GM19025 (cell line): ENCODE results near the gene FAM47E.
"Not testable (repeated sequence)": the region's sequence is repeated elsewhere in the genome, so short reads cannot be mapped to it uniquely, and the experiment has no call there.

Experiments
- ATAC-seq: cut with Tn5 transposase; IDR thresholded peaks from one replicate; pipeline ENCODE4 v1.9.1; 2021; ENCODE audit warnings: mild to moderate bottlenecking, low read depth, moderate library complexity; ENCODE audit not compliant: unreplicated experiment

The FAM47E gene

GRCh38 chr4:76219299-76220055, 32.0 kb upstream of the FAM47E start:
- no peak for ATAC-seq

DNA sequence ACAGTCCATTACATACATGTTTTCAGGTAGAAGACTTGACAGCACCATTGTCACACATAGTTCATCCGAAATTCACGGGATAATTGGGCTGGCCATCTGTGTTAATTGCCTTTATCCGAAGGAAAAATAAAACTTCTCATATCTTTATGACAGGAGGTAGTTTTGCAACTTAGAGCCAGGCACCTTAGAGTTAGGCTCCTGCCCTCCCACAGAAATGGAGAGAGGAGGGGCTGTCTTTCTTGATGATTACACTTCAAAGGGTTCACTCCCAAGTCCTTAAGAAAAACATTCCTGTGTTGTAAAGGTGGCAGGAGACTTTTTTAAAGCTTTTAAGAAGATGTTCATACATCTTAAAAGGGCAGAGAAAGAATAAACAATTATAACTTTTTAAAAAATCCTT, 27.4 kb upstream of the FAM47E start:
- no peak for ATAC-seq

DNA sequence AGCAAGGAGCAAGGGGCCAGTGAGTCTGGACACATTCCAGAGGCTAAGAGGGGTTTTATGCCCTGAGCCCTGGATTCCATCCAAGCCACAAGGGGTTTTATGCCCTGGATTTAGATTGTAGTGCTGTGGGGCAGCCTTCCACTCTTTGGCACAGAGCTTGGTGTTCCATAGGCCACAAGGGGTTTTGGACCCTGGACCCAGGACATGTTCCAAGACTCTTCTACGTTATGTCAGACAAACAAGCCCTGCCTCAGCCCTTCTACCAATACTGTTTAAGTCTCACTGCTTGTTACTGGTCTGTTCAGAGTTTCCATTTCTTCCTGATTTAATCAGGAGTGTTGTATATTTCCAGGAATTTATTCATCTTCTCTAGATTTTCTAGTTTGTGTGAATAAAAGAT, 25.1 kb upstream of the FAM47E start:
- ATAC-seq: no peak

- ATAC-seq: no peak
Observed at GRCh38 chr4:76232681-76233080, 18.8 kb upstream of the FAM47E start.

GRCh38 chr4:76233083-76233482, 18.4 kb upstream of the FAM47E start:
- ATAC-seq: no peak

GRCh38 chr4:76233529-76233928, 18.0 kb upstream of the FAM47E start:
- no peak for ATAC-seq

GRCh38 chr4:76233967-76234678, 17.4 kb upstream of the FAM47E start:
- no peak for ATAC-seq

GRCh38 chr4:76234679-76235044, 16.9 kb upstream of the FAM47E start:
- no peak for ATAC-seq

GRCh38 chr4:76235407-76235806, 16.1 kb upstream of the FAM47E start:
- ATAC-seq: no peak

DNA sequence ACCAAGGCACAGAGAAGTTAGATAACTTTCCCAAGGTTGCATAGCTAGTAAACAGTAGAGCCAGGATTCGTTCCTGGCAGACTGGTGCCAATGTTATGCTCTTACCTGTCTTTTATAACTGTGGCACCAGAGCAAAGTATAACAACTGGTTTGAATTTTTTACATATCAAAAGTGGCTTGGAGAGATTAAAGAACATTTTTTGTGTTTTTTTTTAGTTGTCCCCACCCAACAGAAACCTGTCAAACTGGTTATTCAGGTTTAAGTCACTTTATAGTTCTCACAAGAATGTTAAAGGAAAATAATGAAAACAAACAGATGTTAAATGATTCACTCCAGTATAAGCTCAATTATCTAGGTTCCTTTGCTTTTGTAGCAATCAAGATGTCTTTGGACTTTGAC, 15.6 kb upstream of the FAM47E start:
- ATAC-seq: no peak

DNA sequence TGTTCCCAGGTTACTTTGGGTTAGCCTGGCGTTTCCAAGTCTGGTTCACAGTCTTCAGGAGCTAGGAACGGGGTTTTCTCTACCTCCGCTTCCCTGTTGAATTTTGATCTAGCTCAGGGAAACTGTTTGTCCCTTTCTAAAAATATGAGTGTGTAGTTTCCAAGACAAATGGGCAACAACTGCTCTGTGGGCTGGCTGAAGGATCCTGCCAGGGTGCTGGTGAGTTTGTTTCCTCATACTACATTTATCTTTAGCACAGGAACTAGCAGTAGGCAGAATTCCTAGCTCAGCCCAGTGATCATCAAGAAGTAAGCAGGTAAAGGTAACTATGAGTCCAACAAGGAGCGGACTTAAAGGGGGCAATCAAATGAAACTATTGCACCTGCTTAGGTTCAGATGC, 13.3 kb upstream of the FAM47E start:
- no peak for ATAC-seq

- no peak for ATAC-seq
Observed at GRCh38 chr4:76238701-76239100, 12.8 kb upstream of the FAM47E start.

GRCh38 chr4:76240236-76240635, 11.3 kb upstream of the FAM47E start:
- no peak for ATAC-seq

DNA sequence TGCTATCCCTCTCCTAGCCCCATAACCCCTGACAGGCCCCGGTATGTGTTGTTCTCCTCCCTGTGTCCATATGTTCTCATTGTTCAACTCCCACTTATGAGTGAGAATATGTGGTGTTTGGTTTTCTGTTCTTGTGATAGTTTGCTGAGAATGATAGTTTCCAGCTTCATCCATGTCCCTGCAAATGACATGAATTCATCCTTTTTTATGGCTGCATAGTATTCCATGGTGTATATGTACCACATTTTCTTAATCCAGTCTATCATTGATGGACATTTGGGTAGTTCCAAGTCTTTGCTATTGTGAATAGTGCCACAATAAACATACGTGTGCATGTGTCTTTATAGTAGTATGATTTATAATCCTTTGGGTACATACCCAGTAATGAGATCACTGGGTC, 7.6 kb upstream of the FAM47E start:
- ATAC-seq: not testable (repeated sequence)

GRCh38 chr4:76246025-76246424, 5.5 kb upstream of the FAM47E start:
- ATAC-seq: no peak

- no peak for ATAC-seq
Observed at GRCh38 chr4:76246852-76247251, 4.7 kb upstream of the FAM47E start.

GRCh38 chr4:76250962-76251361, 559 bp upstream of the FAM47E start:
- no peak for ATAC-seq

- no peak for ATAC-seq
Observed at GRCh38 chr4:76252271-76252653, 741 bp downstream of the FAM47E start.

DNA sequence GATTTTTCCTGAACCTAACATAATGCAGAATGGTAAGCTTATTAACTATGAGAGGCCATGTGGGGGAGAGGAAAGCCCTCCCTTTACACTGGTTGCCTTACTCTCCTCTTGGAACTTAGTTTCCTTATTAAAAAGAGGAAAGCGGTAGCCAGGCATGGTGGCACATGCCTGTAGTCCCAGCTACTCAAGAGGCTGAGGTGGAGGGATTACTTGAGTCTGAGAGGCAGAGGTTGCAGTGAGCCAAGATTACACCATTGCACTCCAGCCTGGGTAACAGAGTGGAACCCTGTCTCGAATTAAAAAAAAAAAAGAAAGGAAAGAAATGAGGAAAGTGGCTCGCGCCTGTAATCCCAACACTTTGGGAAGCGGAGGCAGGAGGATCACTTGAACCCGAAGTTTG, 2.0 kb downstream of the FAM47E start:
- no peak for ATAC-seq

- ATAC-seq: no peak
Observed at GRCh38 chr4:76256032-76256431, 4.5 kb downstream of the FAM47E start.

DNA sequence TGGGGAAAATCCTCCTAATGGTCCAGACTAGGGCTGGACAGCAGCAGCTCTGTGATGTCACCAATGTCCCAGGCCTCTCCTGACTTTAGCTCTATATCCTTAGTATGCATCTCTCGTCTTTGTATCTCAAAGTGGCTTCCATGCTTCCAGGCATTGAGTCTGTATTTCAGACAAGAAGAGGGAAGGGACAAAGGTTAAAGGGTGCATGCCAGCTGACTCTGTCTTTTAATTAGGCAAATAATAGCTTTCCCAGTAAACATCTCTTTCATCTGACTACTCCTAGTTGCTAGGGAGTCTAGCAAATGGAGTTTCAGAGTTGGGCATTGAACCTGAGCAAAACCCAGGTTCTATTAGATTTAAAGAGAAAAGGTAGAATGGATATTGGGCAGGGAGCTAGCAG, 5.4 kb downstream of the FAM47E start:
- no peak for ATAC-seq

DNA sequence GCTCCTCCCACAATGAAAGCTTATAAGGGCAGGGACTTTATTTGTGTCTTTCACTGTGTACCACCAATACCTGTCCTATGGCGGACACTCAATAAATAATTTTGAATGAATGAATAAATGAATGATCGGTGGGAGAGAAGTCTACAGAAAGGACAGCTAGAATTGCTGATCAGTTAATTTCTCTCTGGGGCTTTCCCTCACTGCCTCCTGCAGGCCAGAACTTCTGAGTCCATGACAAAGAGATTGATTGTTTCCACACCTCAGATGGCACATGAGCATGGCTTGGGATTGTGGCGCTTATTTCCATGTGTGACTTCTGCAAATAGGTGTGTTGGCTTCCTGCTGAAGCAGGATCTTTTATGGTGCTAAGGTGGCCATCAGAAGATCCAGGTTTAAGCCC, 6.3 kb downstream of the FAM47E start:
- ATAC-seq: no peak
